HCT116 (cell line): ENCODE results near the gene SHC1.

Source experiments
- EZH2 ChIP-seq: fragments of 200-600 bp; sonication (generic); IDR thresholded peaks from 2 replicates; pipeline ENCODE4 v1.6.1; 2017; ENCODE audit warnings: antibody characterized with exemption, mixed run types
- EZH2phosphoT487 ChIP-seq: fragments of 200-600 bp; IDR thresholded peaks from 2 replicates; pipeline ENCODE4 v1.6.1; 2018; ENCODE audit warnings: antibody characterized with exemption, borderline replicate concordance
- JUND ChIP-seq: IDR thresholded peaks from 2 replicates; pipeline ENCODE4 v1.6.1; 2012
- POLR2A ChIP-seq: IDR thresholded peaks from 2 replicates; pipeline ENCODE4 v1.7.0; 2011; ENCODE audit warnings: borderline replicate concordance; ENCODE audit not compliant: insufficient read depth, insufficient read length; ENCODE audit errors: extremely low read depth
- POLR2AphosphoS5 ChIP-seq: IDR thresholded peaks from 2 replicates; pipeline ENCODE4 v1.6.1; 2011; ENCODE audit warnings: mild to moderate bottlenecking, low read depth, low read length, moderate library complexity
- SP1 ChIP-seq: IDR thresholded peaks from 2 replicates; pipeline ENCODE4 v1.6.1; 2012; ENCODE audit warnings: low read depth
- TCF7L2 ChIP-seq: IDR thresholded peaks from 2 replicates; pipeline ENCODE4 v1.7.0; 2011; ENCODE audit warnings: borderline replicate concordance, inconsistent platforms; ENCODE audit not compliant: insufficient read depth, insufficient read length; ENCODE audit errors: extremely low read depth
- YY1 ChIP-seq: IDR thresholded peaks from 2 replicates; pipeline ENCODE4 v1.6.1; 2011; ENCODE audit warnings: low read length, low read depth, moderate library complexity, mild to moderate bottlenecking; ENCODE audit not compliant: insufficient replicate concordance; ENCODE audit errors: extremely low read depth
- ZNF274 ChIP-seq: fragments of 200-500 bp; sonication (Bioruptor generic); IDR thresholded peaks from 2 replicates; pipeline ENCODE4 v1.6.1; 2014; ENCODE audit warnings: mild to moderate bottlenecking, low read depth, low read length, inconsistent platforms
- TF ChIP-seq, protein P1 (sequence below), 3 experiments: fragments of 200-600 bp in 1 of 3; sonication (generic) in 1 of 3; IDR thresholded peaks in 2 of 3; conservative IDR thresholded peaks in 1 of 3; 2 replicates each; pipeline ENCODE4 v1.5.1; 2012 to 2017; ENCODE audit warnings: low read depth in 2 of 3, low read length in 2 of 3, antibody characterized with exemption in 1 of 3, borderline replicate concordance in 1 of 3, control low read depth in 1 of 3, mild to moderate bottlenecking in 1 of 3, mixed read lengths in 1 of 3, mixed run types in 1 of 3, moderate library complexity in 1 of 3; ENCODE audit not compliant: insufficient read depth in 1 of 3
- TF ChIP-seq, protein P2 (sequence below): IDR thresholded peaks from 2 replicates; pipeline ENCODE4 v1.6.1; 2011; ENCODE audit warnings: mild to moderate bottlenecking, low read length, moderate library complexity; ENCODE audit not compliant: insufficient replicate concordance; ENCODE audit errors: extremely low read depth
- TF ChIP-seq, protein P3 (sequence below): IDR thresholded peaks from 2 replicates; pipeline ENCODE4 v1.6.1; 2012
- TF ChIP-seq, protein P4 (sequence below): IDR thresholded peaks from 2 replicates; pipeline ENCODE4 v1.6.1; 2012; ENCODE audit warnings: low read depth

DNA sequence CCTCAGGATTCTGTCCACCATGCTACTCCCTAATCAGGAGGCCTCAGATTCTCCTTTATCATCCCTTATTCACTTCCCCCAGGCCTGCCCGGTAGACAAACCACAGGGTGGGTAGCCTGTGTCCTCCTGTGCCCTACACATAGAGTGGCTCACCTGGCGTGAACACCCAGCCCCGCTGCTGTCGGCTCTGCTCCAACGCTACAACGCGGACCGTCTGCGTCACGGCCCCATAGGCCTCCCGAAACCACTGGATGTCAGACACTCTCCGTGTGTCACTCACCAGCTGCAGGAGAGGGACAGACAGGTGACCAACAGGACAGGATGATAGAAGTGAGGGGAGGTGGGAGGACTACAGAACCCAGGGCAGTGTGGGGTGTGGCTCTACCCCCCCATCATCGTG, 44.3 kb downstream of the SHC1 start:
- TF ChIP-seq, protein P1, sequence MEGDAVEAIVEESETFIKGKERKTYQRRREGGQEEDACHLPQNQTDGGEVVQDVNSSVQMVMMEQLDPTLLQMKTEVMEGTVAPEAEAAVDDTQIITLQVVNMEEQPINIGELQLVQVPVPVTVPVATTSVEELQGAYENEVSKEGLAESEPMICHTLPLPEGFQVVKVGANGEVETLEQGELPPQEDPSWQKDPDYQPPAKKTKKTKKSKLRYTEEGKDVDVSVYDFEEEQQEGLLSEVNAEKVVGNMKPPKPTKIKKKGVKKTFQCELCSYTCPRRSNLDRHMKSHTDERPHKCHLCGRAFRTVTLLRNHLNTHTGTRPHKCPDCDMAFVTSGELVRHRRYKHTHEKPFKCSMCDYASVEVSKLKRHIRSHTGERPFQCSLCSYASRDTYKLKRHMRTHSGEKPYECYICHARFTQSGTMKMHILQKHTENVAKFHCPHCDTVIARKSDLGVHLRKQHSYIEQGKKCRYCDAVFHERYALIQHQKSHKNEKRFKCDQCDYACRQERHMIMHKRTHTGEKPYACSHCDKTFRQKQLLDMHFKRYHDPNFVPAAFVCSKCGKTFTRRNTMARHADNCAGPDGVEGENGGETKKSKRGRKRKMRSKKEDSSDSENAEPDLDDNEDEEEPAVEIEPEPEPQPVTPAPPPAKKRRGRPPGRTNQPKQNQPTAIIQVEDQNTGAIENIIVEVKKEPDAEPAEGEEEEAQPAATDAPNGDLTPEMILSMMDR (IDR thresholded peaks at IDR 0.05 in 2 of 3, conservative IDR thresholded peaks at IDR 0.05 in 1 of 3; ENCODE audit: borderline replicate concordance in 1 of 3, insufficient read depth in 1 of 3, low read depth in 2 of 3, low read length in 2 of 3): no peak
- TF ChIP-seq POLR2A: no peak
- TF ChIP-seq SP1: no peak
- no peak for TF ChIP-seq EZH2phosphoT487
- TF ChIP-seq, protein P2, sequence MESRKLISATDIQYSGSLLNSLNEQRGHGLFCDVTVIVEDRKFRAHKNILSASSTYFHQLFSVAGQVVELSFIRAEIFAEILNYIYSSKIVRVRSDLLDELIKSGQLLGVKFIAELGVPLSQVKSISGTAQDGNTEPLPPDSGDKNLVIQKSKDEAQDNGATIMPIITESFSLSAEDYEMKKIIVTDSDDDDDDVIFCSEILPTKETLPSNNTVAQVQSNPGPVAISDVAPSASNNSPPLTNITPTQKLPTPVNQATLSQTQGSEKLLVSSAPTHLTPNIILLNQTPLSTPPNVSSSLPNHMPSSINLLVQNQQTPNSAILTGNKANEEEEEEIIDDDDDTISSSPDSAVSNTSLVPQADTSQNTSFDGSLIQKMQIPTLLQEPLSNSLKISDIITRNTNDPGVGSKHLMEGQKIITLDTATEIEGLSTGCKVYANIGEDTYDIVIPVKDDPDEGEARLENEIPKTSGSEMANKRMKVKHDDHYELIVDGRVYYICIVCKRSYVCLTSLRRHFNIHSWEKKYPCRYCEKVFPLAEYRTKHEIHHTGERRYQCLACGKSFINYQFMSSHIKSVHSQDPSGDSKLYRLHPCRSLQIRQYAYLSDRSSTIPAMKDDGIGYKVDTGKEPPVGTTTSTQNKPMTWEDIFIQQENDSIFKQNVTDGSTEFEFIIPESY: no peak
- TF ChIP-seq YY1: no peak
- no peak for TF ChIP-seq POLR2AphosphoS5
- no peak for TF ChIP-seq EZH2
- TF ChIP-seq JUND: no peak
- TF ChIP-seq ZNF274: no peak
- no peak for TF ChIP-seq TCF7L2
- TF ChIP-seq, protein P3, sequence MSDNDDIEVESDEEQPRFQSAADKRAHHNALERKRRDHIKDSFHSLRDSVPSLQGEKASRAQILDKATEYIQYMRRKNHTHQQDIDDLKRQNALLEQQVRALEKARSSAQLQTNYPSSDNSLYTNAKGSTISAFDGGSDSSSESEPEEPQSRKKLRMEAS: no peak
- TF ChIP-seq, protein P4, sequence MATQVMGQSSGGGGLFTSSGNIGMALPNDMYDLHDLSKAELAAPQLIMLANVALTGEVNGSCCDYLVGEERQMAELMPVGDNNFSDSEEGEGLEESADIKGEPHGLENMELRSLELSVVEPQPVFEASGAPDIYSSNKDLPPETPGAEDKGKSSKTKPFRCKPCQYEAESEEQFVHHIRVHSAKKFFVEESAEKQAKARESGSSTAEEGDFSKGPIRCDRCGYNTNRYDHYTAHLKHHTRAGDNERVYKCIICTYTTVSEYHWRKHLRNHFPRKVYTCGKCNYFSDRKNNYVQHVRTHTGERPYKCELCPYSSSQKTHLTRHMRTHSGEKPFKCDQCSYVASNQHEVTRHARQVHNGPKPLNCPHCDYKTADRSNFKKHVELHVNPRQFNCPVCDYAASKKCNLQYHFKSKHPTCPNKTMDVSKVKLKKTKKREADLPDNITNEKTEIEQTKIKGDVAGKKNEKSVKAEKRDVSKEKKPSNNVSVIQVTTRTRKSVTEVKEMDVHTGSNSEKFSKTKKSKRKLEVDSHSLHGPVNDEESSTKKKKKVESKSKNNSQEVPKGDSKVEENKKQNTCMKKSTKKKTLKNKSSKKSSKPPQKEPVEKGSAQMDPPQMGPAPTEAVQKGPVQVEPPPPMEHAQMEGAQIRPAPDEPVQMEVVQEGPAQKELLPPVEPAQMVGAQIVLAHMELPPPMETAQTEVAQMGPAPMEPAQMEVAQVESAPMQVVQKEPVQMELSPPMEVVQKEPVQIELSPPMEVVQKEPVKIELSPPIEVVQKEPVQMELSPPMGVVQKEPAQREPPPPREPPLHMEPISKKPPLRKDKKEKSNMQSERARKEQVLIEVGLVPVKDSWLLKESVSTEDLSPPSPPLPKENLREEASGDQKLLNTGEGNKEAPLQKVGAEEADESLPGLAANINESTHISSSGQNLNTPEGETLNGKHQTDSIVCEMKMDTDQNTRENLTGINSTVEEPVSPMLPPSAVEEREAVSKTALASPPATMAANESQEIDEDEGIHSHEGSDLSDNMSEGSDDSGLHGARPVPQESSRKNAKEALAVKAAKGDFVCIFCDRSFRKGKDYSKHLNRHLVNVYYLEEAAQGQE: no peak
